K562 (cell line): Measurements from ENCODE around the gene GALM. TPM values are rescaled to one million over a fixed set of nuclear protein-coding genes. Genes with fewer than 3 reads are reported as not detected.

ENCODE experiments used
- BHLHE40 ChIP-seq: IDR thresholded peaks from 2 replicates; pipeline ENCODE4 v1.6.1; 2011; ENCODE audit warnings: low read length, improper control_type of control experiment
- BRF1 ChIP-seq: IDR thresholded peaks from 3 replicates; pipeline ENCODE4 v1.6.1; 2011; ENCODE audit warnings: borderline replicate concordance, mild to moderate bottlenecking; ENCODE audit not compliant: insufficient read length; ENCODE audit errors: extremely low read depth
- CBFA2T3 ChIP-seq: fragments of 450-650 bp; IDR thresholded peaks from 2 replicates; pipeline ENCODE4 v1.6.1; 2017
- DPF2 ChIP-seq: fragments of 450-650 bp; IDR thresholded peaks from 2 replicates; pipeline ENCODE4 v1.6.1; 2016
- FOS ChIP-seq: IDR thresholded peaks from 3 replicates; pipeline ENCODE4 v1.6.1; 2011; ENCODE audit not compliant: insufficient read length; ENCODE audit errors: extremely low read depth
- GATA2 ChIP-seq: sonication (generic); formaldehyde crosslinking; IDR thresholded peaks from 2 replicates; pipeline ENCODE4 v1.4.0; 2020; ENCODE audit warnings: mild to moderate bottlenecking, missing genetic modification reagents
- GTF3C2 ChIP-seq: IDR thresholded peaks from 3 replicates; pipeline ENCODE4 v1.6.1; 2011; ENCODE audit warnings: borderline replicate concordance, mild to moderate bottlenecking, moderate library complexity; ENCODE audit not compliant: insufficient read length; ENCODE audit errors: extremely low read depth
- HDAC2 ChIP-seq: fragments of 450-650 bp; IDR thresholded peaks from 2 replicates; pipeline ENCODE4 v1.6.1; 2016; ENCODE audit warnings: mild to moderate bottlenecking
- HNRNPL ChIP-seq: fragments of 200-400 bp; formaldehyde crosslinking; IDR thresholded peaks from 2 replicates; pipeline ENCODE4 v1.6.1; 2017; ENCODE audit warnings: low read depth, mild to moderate bottlenecking, low read length
- JUND ChIP-seq, 2 experiments: IDR thresholded peaks; 2 replicates in 1 of 2; 3 replicates in 1 of 2; pipeline ENCODE4 v1.6.1; 2011; ENCODE audit warnings: borderline replicate concordance in 2 of 2, low read depth in 2 of 2, low read length in 2 of 2, improper control_type of control experiment in 1 of 2, missing biosample characterization in 1 of 2, missing genetic modification characterization in 1 of 2, missing genetic modification reagents in 1 of 2
- MTA1 ChIP-seq: fragments of 450-650 bp; IDR thresholded peaks from 2 replicates; pipeline ENCODE4 v1.6.1; 2017; ENCODE audit warnings: borderline replicate concordance
- NBN ChIP-seq: fragments of 450-650 bp; IDR thresholded peaks from 2 replicates; pipeline ENCODE4 v1.6.1; 2016; ENCODE audit warnings: low read depth, mild to moderate bottlenecking
- PKNOX1 ChIP-seq: fragments of 450-650 bp; IDR thresholded peaks from 2 replicates; pipeline ENCODE4 v1.6.1; 2016
- TAL1 ChIP-seq: fragments of 450-650 bp; IDR thresholded peaks from 2 replicates; pipeline ENCODE4 v1.6.1; 2016; ENCODE audit warnings: mild to moderate bottlenecking
- TOE1 ChIP-seq, 2 experiments: fragments of 450-650 bp in 1 of 2; sonication (generic) in 1 of 2; formaldehyde crosslinking in 1 of 2; IDR thresholded peaks; 2 replicates each; pipeline versions ENCODE4 v1.7.1 to v1.8.0; 2016 to 2022; ENCODE audit warnings: borderline replicate concordance in 2 of 2, mild to moderate bottlenecking in 2 of 2, antibody characterized with exemption in 1 of 2, inconsistent platforms in 1 of 2, low read depth in 1 of 2, missing genetic modification reagents in 1 of 2, moderate library complexity in 1 of 2
- ZNF699 ChIP-seq: fragments of 250-450 bp; sonication (Bioruptor Pico); IDR thresholded peaks from 2 replicates; pipeline ENCODE4 v1.8.0; 2021; ENCODE audit warnings: mild to moderate bottlenecking, moderate library complexity; ENCODE audit not compliant: insufficient replicate concordance
- polyA plus RNA-seq, 8 experiments: library from polyadenylated mRNA; depleted of rRNA in 4 of 8; stranded (reverse) in 5 of 8; unstranded in 3 of 8; fragments of >200 nt; fragmentation: Nextera tagmentation in 2 of 8; fragmentation: Illumina TruSeq in 1 of 8; extraction: Ambion mirVana in 2 of 8; extraction: Trizol in 1 of 8; gene quantifications; 2 replicates each; pipeline versions ENCODE4 v1.2.1 to v1.2.3, GENCODE V29; 2011 to 2014; ENCODE audit warnings: inconsistent platforms in 1 of 8, missing spikeins in 1 of 8
- total RNA-seq, 7 experiments: library from RNA; depleted of rRNA in 6 of 7; stranded (reverse); fragments of >200 nt in 6 of 7; fragmentation: Illumina TruSeq in 2 of 7; extraction: Trizol in 2 of 7; gene quantifications; 2 replicates each; pipeline versions ENCODE4 v1.2.1 to v1.2.3, GENCODE V29; 2011 to 2021; ENCODE audit warnings: low replicate concordance in 1 of 7
- TF ChIP-seq, protein P1 (sequence below): fragments of 200-800 bp; sonication (Bioruptor generic); IDR thresholded peaks from 2 replicates; pipeline ENCODE4 v1.6.1; 2017; ENCODE audit warnings: missing genetic modification characterization, missing compliant biosample characterization
- TF ChIP-seq, protein P2 (sequence below), 2 experiments: fragments of 250-450 bp in 1 of 2; fragments of 450-650 bp in 1 of 2; sonication (Bioruptor Pico) in 1 of 2; IDR thresholded peaks; 2 replicates each; pipeline versions ENCODE4 v1.6.1 to v1.8.0; 2016 to 2021; ENCODE audit warnings: mild to moderate bottlenecking in 2 of 2, moderate library complexity in 2 of 2, missing compliant biosample characterization in 1 of 2, missing genetic modification characterization in 1 of 2

GALM gene
- total and polyA plus RNA-seq, 9 of the 15 experiments (the other 6 are each of a cell fraction or from before 2014, with no cell fraction given) = 22.1 to 51.7 (median 27.9) TPM

- TF ChIP-seq FOS (no peak), BHLHE40 (0 out of 2 replicates have a peak, but pooled peaks have one; percentile 8), BRF1 (no peak), HNRNPL (no peak), DPF2 (peak; percentile 91), CBFA2T3 (peak; percentile 88), TAL1 (peak; percentile 89), GATA2 (0 out of 2 replicates have a peak, but pooled peaks have one; percentile 57), MTA1 (peak; percentile 84; the same call in 1 of the 2 replicates), TOE1 (IDR thresholded peaks at IDR 0.05; ENCODE audit: borderline replicate concordance) (0 out of 2 replicates have a peak, but pooled peaks have one; percentile 20), TOE1 (CRISPR knock-in tag; IDR thresholded peaks at IDR 0.05; ENCODE audit: borderline replicate concordance, low read depth) (no peak), JUND (IDR thresholded peaks at IDR 0.05; ENCODE audit: borderline replicate concordance, low read depth, low read length) (peak; percentile 57), JUND (tag; IDR thresholded peaks at IDR 0.05; ENCODE audit: borderline replicate concordance, low read depth, low read length) (peak; percentile 19; the same call in 1 of the 3 replicates), NBN (peak; percentile 73; the same call in 1 of the 2 replicates), PKNOX1 (peak; percentile 78), HDAC2 (peak; percentile 85), GTF3C2 (no peak), ZNF699 (CRISPR knock-in tag) (no peak)
- TF ChIP-seq, protein P1, sequence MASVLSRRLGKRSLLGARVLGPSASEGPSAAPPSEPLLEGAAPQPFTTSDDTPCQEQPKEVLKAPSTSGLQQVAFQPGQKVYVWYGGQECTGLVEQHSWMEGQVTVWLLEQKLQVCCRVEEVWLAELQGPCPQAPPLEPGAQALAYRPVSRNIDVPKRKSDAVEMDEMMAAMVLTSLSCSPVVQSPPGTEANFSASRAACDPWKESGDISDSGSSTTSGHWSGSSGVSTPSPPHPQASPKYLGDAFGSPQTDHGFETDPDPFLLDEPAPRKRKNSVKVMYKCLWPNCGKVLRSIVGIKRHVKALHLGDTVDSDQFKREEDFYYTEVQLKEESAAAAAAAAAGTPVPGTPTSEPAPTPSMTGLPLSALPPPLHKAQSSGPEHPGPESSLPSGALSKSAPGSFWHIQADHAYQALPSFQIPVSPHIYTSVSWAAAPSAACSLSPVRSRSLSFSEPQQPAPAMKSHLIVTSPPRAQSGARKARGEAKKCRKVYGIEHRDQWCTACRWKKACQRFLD (CRISPR knock-in tag) = peak; percentile 61; the same call in 1 of the 2 replicates
- TF ChIP-seq, protein P2, sequence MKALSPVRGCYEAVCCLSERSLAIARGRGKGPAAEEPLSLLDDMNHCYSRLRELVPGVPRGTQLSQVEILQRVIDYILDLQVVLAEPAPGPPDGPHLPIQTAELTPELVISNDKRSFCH (CRISPR knock-in tag; IDR thresholded peaks at IDR 0.05) = no peak
- TF ChIP-seq, protein P2 (tag; IDR thresholded peaks at IDR 0.05) = peak; percentile 94
These were observed 13.3 kb upstream of the GALM start (continued) for GRCh38 chr2:38652431-38653273.
